Keratinocyte (primary cell): ENCODE measurements around the gene FLVCR2. TPM values are rescaled to one million over a fixed set of nuclear protein-coding genes. Genes with fewer than 3 reads are reported as not detected.
"Not testable (repeated sequence)": the region's sequence is repeated elsewhere in the genome, so short reads cannot be mapped to it uniquely, and the experiment has no call there.

ENCODE experiments used
- DNase-seq: peaks from one replicate; pipeline ENCODE4 v3.0.0-alpha.2; 2011; ENCODE audit warnings: low read depth, missing footprints, low spot score
- FAIRE-seq: peaks from 2 replicates; lab custom pipeline; 2011; peaks lifted over from hg19 to GRCh38; lab: Jason Lieb, UNC
- H2AFZ ChIP-seq: 2 replicates; pipeline ENCODE4 v1.6.0; 2012; ENCODE audit warnings: low read length, control low read depth, inconsistent platforms; ENCODE audit not compliant: control insufficient read depth
- H3K27ac ChIP-seq: 2 replicates; pipeline ENCODE4 v1.5.1; 2011; ENCODE audit warnings: low read length; ENCODE audit not compliant: control insufficient read depth, insufficient read depth
- H3K27me3 ChIP-seq: 3 replicates; pipeline ENCODE4 v1.6.0; 2011; ENCODE audit warnings: low read length; ENCODE audit not compliant: control insufficient read depth, insufficient read depth; ENCODE audit errors: extremely low read depth
- H3K36me3 ChIP-seq, 2 experiments: 2 replicates in 1 of 2; 3 replicates in 1 of 2; pipeline ENCODE4 v1.5.1; 2011; ENCODE audit warnings: low read length in 2 of 2, mild to moderate bottlenecking in 1 of 2; ENCODE audit not compliant: control insufficient read depth in 2 of 2, insufficient read depth in 2 of 2; ENCODE audit errors: extremely low read depth in 1 of 2
- H3K4me1 ChIP-seq: 3 replicates; pipeline ENCODE4 v1.5.1; 2011; ENCODE audit warnings: low read length; ENCODE audit not compliant: control insufficient read depth, insufficient read depth; ENCODE audit errors: extremely low read depth
- H3K4me2 ChIP-seq: 3 replicates; pipeline ENCODE4 v1.6.0; 2011; ENCODE audit warnings: low read depth, low read length; ENCODE audit not compliant: control insufficient read depth, insufficient read depth; ENCODE audit errors: extremely low read depth
- H3K4me3 ChIP-seq, 3 experiments: fragments of 200-600 bp in 1 of 3; sonication (generic) in 1 of 3; 2 replicates in 2 of 3; 3 replicates in 1 of 3; pipeline ENCODE4 v1.5.1; 2011 to 2016; ENCODE audit warnings: low read length in 3 of 3, mild to moderate bottlenecking in 3 of 3, control low read depth in 2 of 3, inconsistent platforms in 1 of 3, low read depth in 1 of 3, mixed read lengths in 1 of 3, mixed run types in 1 of 3, moderate library complexity in 1 of 3; ENCODE audit not compliant: control insufficient read depth in 2 of 3, insufficient read depth in 2 of 3; ENCODE audit errors: extremely low read depth in 1 of 3
- H3K79me2 ChIP-seq: 2 replicates; pipeline ENCODE4 v1.6.0; 2012; ENCODE audit warnings: low read length; ENCODE audit not compliant: control insufficient read depth, insufficient read depth
- H3K9ac ChIP-seq: 3 replicates; pipeline ENCODE4 v1.6.0; 2011; ENCODE audit warnings: low read length; ENCODE audit not compliant: control insufficient read depth, insufficient read depth; ENCODE audit errors: extremely low read depth
- H3K9me1 ChIP-seq: 3 replicates; pipeline ENCODE4 v1.6.0; 2011; ENCODE audit warnings: low read length; ENCODE audit not compliant: control insufficient read depth, insufficient read depth; ENCODE audit errors: extremely low read depth
- H3K9me3 ChIP-seq: 2 replicates; pipeline ENCODE4 v1.5.1; 2012; ENCODE audit warnings: low read depth, low read length; ENCODE audit not compliant: control insufficient read depth
- H4K20me1 ChIP-seq: 3 replicates; pipeline ENCODE4 v1.6.0; 2011; ENCODE audit warnings: low read length; ENCODE audit not compliant: control insufficient read depth, insufficient read depth; ENCODE audit errors: extremely low read depth
- CTCF ChIP-seq, 3 experiments: IDR thresholded peaks in 1 of 3; conservative IDR thresholded peaks in 1 of 3; optimal IDR thresholded peaks in 1 of 3; 2 replicates in 2 of 3; 3 replicates in 1 of 3; pipeline versions ENCODE3 to v1.5.1; 2011; ENCODE audit warnings: low read length in 3 of 3, mild to moderate bottlenecking in 3 of 3, moderate library complexity in 2 of 3, control low read depth in 1 of 3, inconsistent platforms in 1 of 3; ENCODE audit not compliant: insufficient read depth in 2 of 3; ENCODE audit errors: extremely low read depth in 1 of 3
- EZH2 ChIP-seq: IDR thresholded peaks from one replicate; pipeline ENCODE4 v1.6.1; 2012; ENCODE audit warnings: inconsistent platforms, mild to moderate bottlenecking, low read length, moderate library complexity
- dilution Hi-C: fragments of 300-500 bp; cut with MboI; formaldehyde crosslinking; loops from one replicate; pipeline ENCODE4 v1.7.0; 2020; ENCODE audit warnings: low sequenced_read_pairs; ENCODE audit not compliant: extremely low pct_ligation_motif_present
- polyA plus RNA-seq, 5 experiments: library from polyadenylated mRNA; depleted of rRNA in 3 of 5; stranded (reverse) in 3 of 5; stranded (forward) in 1 of 5; unstranded in 1 of 5; fragments of >200 nt; gene quantifications; 1 replicate in 1 of 5; 2 replicates in 3 of 5; 3 replicates in 1 of 5; pipeline versions ENCODE4 v1.2.1 to v1.2.3, GENCODE V29; 2011 to 2012; ENCODE audit warnings: missing spikeins in 2 of 5, low read depth in 1 of 5, low replicate concordance in 1 of 5

FLVCR2 gene
- polyA plus RNA-seq, 1 donor (not counting 4 experiments of a cell fraction or from before 2014, with no cell fraction given): 0.45 TPM

GRCh38 chr14:75689012-75689411 is 110.6 kb downstream of the FLVCR2 start:
- H3K27ac ChIP-seq: no peak overlapping the region
- dilution Hi-C loops: no loop called here
- H3K9me3 ChIP-seq: no peaks in the 10 kb centered on the region
- H3K36me3 ChIP-seq: peaks cover 9 to 12% of the 10 kb centered on the region in 2 experiments
- no peak overlapping the region for H3K4me3 ChIP-seq
- TF ChIP-seq CTCF (optimal IDR thresholded peaks at IDR 0.05 in 1 of 3, IDR thresholded peaks at IDR 0.05 in 1 of 3, conservative IDR thresholded peaks at IDR 0.05 in 1 of 3; ENCODE audit: extremely low read depth in 1 of 3, insufficient read depth in 2 of 3, low read length in 3 of 3) (no peak), EZH2 (no peak)
- H2AFZ ChIP-seq: no peak overlapping the region
- FAIRE-seq (no peak), DNase-seq (no peak)
- H3K9ac ChIP-seq: no peak overlapping the region
- no peaks in the 10 kb centered on the region for H3K9me1 ChIP-seq
- H4K20me1 ChIP-seq: no peaks in the 10 kb centered on the region
- no peak overlapping the region for H3K4me2 ChIP-seq
- no peaks in the 10 kb centered on the region for H3K4me1 ChIP-seq
- H3K27me3 ChIP-seq: no peaks in the 10 kb centered on the region
- H3K79me2 ChIP-seq: no peaks in the 10 kb centered on the region

GRCh38 chr14:75690010-75690409 is 111.6 kb downstream of the FLVCR2 start:
- Histone ChIP-seq H3K9me1 (no peaks in the 10 kb centered on the region), H3K4me2 (no peak overlapping the region), H3K9me3 (no peaks in the 10 kb centered on the region), H3K4me3 (no peak overlapping the region), H3K27ac (no peak overlapping the region), H3K4me1 (no peaks in the 10 kb centered on the region), H3K27me3 (no peaks in the 10 kb centered on the region), H3K36me3 (peaks cover 9 to 12% of the 10 kb centered on the region in 2 experiments), H4K20me1 (no peaks in the 10 kb centered on the region), H2AFZ (no peak overlapping the region), H3K79me2 (no peaks in the 10 kb centered on the region), H3K9ac (no peak overlapping the region)
- no peak for FAIRE-seq
- TF ChIP-seq CTCF (optimal IDR thresholded peaks at IDR 0.05 in 1 of 3, IDR thresholded peaks at IDR 0.05 in 1 of 3, conservative IDR thresholded peaks at IDR 0.05 in 1 of 3; ENCODE audit: extremely low read depth in 1 of 3, insufficient read depth in 2 of 3, low read length in 3 of 3): no peak
- no peak for TF ChIP-seq EZH2
- dilution Hi-C loops: no loop called here
- no peak for DNase-seq

GRCh38 chr14:75695025-75695424 is 116.6 kb downstream of the FLVCR2 start:
- H3K9me1 ChIP-seq, H2AFZ ChIP-seq, H4K20me1 ChIP-seq, H3K4me2 ChIP-seq, H3K4me3 ChIP-seq, dilution Hi-C loops, H3K4me1 ChIP-seq, H3K79me2 ChIP-seq, FAIRE-seq, H3K27ac ChIP-seq, H3K27me3 ChIP-seq, H3K9me3 ChIP-seq, H3K9ac ChIP-seq, DNase-seq: not testable (repeated sequence)
- H3K36me3 ChIP-seq: peaks cover 12 to 14% of the 10 kb centered on the region in 2 experiments
